ENCODE data around the gene SLC40A1.

- TF ChIP-seq CTCF (conservative IDR thresholded peaks at IDR 0.05 in 1 of 2, IDR thresholded peaks at IDR 0.05 in 1 of 2; ENCODE audit: extremely low read depth in 1 of 2, insufficient read depth in 1 of 2, low read depth in 1 of 2, low read length in 2 of 2) = no peak
- no peak for TF ChIP-seq EZH2 (IDR thresholded peaks at IDR 0.05; ENCODE audit: borderline replicate concordance, low read length)
These were observed 69.2 kb downstream of the SLC40A1 start for GRCh38 chr2:189511210-189511959.
